ENCODE measurements around the gene PDXDC1. TPM values are rescaled to one million over a fixed set of nuclear protein-coding genes. Genes with fewer than 3 reads are reported as not detected.
"Not testable (repeated sequence)": the region's sequence is repeated elsewhere in the genome, so short reads cannot be mapped to it uniquely, and the experiment has no call there.

Gene PDXDC1
- polyA plus RNA-seq, 6 donors from 2014 or later, result 24.1 to 38.6 (median 31.4) TPM

- DNase-seq, result no peak
- Mint-ChIP-seq H3K9me3 (peaks cover 0 to 13% (median 7%) of the 10 kb centered on the region in 7 donors), H3K27me3 (peaks cover 15 to 22% (median 15%) of the 10 kb centered on the region in 3 donors), H3K4me1 (no peaks in the 10 kb centered on the region), H3K27ac (peak overlapping the region in 1 of 6 donors; percentile 7), H3K36me3 (peaks cover 4 to 9% of the 10 kb centered on the region in 2 donors), H3K4me3 (no peak overlapping the region)
- ATAC-seq (ENCODE audit: low read depth in 2 of 2), result no peak
Observed at GRCh38 chr16:14958970-14959369, 15.9 kb upstream of the PDXDC1 start.

GRCh38 chr16:14961405-14962186 is 13.2 kb upstream of the PDXDC1 start:
- no peak for ATAC-seq (ENCODE audit: low read depth in 2 of 2)
- Mint-ChIP-seq H3K4me3 (peak overlapping the region in 1 of 8 donors; percentile 34), H3K36me3 (peaks cover 4 to 9% of the 10 kb centered on the region in 2 donors), H3K27ac (no peak overlapping the region), H3K9me3 (peaks cover 0 to 13% (median 7%) of the 10 kb centered on the region in 7 donors), H3K4me1 (no peaks in the 10 kb centered on the region), H3K27me3 (peaks cover 15 to 22% (median 22%) of the 10 kb centered on the region in 3 donors)
- DNase-seq, result no peak

DNA sequence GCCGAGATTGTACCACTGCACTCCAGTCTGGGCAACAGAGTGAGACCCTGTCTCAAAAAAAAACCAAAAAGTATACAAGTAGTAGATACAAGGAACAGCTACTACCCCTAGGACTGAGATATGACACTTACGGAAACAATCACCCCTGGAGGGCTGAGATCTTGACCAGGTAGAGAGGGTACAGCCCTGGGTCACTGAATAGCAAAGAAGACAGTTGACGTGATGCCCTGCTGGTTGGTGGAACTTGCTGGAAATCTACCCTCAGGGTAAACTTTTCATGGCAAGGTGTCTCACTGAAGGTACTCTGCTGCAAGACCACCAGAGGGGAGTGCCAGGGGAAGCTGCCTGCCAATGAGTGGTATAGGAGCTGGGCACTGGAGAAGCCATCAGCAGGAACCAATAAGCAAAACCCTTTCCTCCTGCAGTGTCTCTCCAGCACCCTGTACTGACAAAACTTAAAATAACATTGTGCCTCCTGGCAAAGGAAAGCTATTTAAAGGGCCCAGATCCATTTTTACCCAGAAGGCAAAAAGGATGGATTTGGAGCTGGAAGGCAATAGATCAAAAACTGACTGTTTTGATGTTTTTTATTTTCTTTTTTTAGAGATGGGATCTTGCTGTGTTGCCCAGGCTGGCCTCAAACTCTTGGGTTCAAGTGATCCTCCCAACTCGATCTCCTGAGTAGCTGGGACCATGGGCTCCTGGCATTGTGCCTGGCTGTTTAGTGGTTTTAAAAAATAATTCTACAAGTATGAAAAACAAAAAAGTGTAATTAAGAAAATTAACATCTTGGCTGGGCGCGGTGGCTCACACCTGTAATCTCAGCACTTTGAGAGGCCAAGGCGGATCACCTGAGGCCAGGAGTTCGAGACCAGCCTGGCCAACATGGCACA is 11.3 kb upstream of the PDXDC1 start:
- H3K9me3 Mint-ChIP-seq, result peaks cover 0 to 13% (median 7%) of the 10 kb centered on the region in 7 donors
- H3K27me3 Mint-ChIP-seq, result peaks cover 15 to 22% (median 22%) of the 10 kb centered on the region in 3 donors
- H3K4me1 Mint-ChIP-seq, result no peaks in the 10 kb centered on the region
- ATAC-seq (ENCODE audit: low read depth in 2 of 2) (no peak), DNase-seq (no peak)
- no peak overlapping the region for H3K27ac Mint-ChIP-seq
- peaks cover 4 to 9% of the 10 kb centered on the region in 2 donors for H3K36me3 Mint-ChIP-seq
- H3K4me3 Mint-ChIP-seq, result no peak overlapping the region

DNA sequence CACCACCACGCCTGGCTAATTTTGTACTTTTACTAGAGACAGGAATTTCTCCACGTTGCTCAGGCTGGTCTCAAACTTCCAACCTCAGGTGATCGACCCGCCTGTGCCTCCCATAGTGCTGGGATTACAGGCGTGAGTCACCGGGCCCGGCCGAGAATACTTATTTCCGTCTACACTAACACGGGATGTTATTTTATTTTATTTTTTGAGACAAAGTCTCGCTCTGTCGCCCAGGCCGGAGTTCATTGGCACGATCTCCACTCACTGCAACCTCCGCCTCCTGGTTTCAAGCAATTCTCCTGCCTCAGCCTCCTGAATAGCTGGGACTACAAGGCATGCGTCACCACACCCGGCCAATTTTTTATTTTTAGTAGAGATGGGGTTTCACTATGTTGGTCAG is 9.5 kb upstream of the PDXDC1 start:
- Mint-ChIP-seq H3K4me3 (no peak overlapping the region), H3K27me3 (peaks cover 11 to 22% (median 22%) of the 10 kb centered on the region in 3 donors), H3K9me3 (peaks cover 0 to 13% (median 7%) of the 10 kb centered on the region in 7 donors), H3K36me3 (peaks cover 4 to 9% of the 10 kb centered on the region in 2 donors), H3K27ac (no peak overlapping the region), H3K4me1 (no peaks in the 10 kb centered on the region)
- ATAC-seq (ENCODE audit: low read depth in 2 of 2), result no peak
- no peak for DNase-seq

- H3K9me3 Mint-ChIP-seq; DNase-seq; ATAC-seq (ENCODE audit: low read depth in 2 of 2); H3K27me3 Mint-ChIP-seq; H3K4me3 Mint-ChIP-seq; H3K36me3 Mint-ChIP-seq; H3K4me1 Mint-ChIP-seq: not testable (repeated sequence)
- peak overlapping the region in 1 of 6 donors; percentile 34 for H3K27ac Mint-ChIP-seq
Observed at GRCh38 chr16:14969795-14970194, 5.0 kb upstream of the PDXDC1 start.

- H3K9me3 Mint-ChIP-seq; DNase-seq; H3K36me3 Mint-ChIP-seq; ATAC-seq (ENCODE audit: low read depth in 2 of 2); H3K27me3 Mint-ChIP-seq: not testable (repeated sequence)
- Mint-ChIP-seq H3K4me1 (peaks cover 9 to 17% (median 12%) of the 10 kb centered on the region in 3 donors), H3K27ac (peak overlapping the region in 1 of 6 donors; percentile 26), H3K4me3 (peak overlapping the region in 3 of 8 donors; percentile 15 to 52 (median 52))
Observed at GRCh38 chr16:14971621-14972228, 3.1 kb upstream of the PDXDC1 start.

GRCh38 chr16:14973785-14974322 is 972 bp upstream of the PDXDC1 start:
- not testable (repeated sequence) for H3K27me3 Mint-ChIP-seq
- H3K4me3 Mint-ChIP-seq, result peak overlapping the region; percentile 38 to 97 (median 75)

DNA sequence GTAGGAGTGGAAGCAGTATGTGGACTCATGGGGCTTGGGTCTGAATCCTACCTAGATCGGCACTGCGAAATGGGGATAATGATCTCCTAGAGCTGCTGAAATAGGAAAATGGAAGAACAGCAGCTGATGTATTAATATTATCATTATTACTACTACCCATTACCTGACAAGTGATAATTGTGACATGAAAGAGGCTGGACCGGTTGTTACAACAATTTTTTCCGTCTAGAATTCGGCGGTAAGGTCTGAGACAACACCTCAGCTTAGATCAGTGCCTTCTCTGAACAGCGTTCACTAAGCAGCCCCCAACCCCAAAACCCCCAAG is 533 bp upstream of the PDXDC1 start:
- H3K27ac Mint-ChIP-seq, result peak overlapping the region; percentile 90 to 98 (median 96)
- ATAC-seq (ENCODE audit: low read depth in 2 of 2); DNase-seq; H3K9me3 Mint-ChIP-seq; H3K27me3 Mint-ChIP-seq; H3K36me3 Mint-ChIP-seq: not testable (repeated sequence)
- H3K4me1 Mint-ChIP-seq, result peaks cover 13 to 31% (median 25%) of the 10 kb centered on the region in 3 donors
- H3K4me3 Mint-ChIP-seq, result peak overlapping the region; percentile 85 to 97 (median 95)

More at GRCh38 chr16:14973785-14974322, 972 bp upstream of the PDXDC1 start:
- not testable (repeated sequence) for ATAC-seq (ENCODE audit: low read depth in 2 of 2); H3K36me3 Mint-ChIP-seq; H3K9me3 Mint-ChIP-seq; DNase-seq
- H3K4me1 Mint-ChIP-seq, result peaks cover 13 to 27% (median 24%) of the 10 kb centered on the region in 3 donors
- H3K27ac Mint-ChIP-seq, result peak overlapping the region in 2 of 6 donors; percentile 44 to 91

GRCh38 chr16:14975418-14976194 is 780 bp downstream of the PDXDC1 start:
- DNase-seq (peak; percentile 46), ATAC-seq (ENCODE audit: low read depth in 2 of 2) (peak; percentile 27 to 45)
- peaks cover 13 to 39% (median 25%) of the 10 kb centered on the region in 3 donors for H3K4me1 Mint-ChIP-seq
- H3K27ac Mint-ChIP-seq, result peak overlapping the region; percentile 89 to 97 (median 96)
- not testable (repeated sequence) for H3K9me3 Mint-ChIP-seq, H3K27me3 Mint-ChIP-seq, H3K36me3 Mint-ChIP-seq
- H3K4me3 Mint-ChIP-seq, result peak overlapping the region; percentile 85 to 97 (median 93)

DNA sequence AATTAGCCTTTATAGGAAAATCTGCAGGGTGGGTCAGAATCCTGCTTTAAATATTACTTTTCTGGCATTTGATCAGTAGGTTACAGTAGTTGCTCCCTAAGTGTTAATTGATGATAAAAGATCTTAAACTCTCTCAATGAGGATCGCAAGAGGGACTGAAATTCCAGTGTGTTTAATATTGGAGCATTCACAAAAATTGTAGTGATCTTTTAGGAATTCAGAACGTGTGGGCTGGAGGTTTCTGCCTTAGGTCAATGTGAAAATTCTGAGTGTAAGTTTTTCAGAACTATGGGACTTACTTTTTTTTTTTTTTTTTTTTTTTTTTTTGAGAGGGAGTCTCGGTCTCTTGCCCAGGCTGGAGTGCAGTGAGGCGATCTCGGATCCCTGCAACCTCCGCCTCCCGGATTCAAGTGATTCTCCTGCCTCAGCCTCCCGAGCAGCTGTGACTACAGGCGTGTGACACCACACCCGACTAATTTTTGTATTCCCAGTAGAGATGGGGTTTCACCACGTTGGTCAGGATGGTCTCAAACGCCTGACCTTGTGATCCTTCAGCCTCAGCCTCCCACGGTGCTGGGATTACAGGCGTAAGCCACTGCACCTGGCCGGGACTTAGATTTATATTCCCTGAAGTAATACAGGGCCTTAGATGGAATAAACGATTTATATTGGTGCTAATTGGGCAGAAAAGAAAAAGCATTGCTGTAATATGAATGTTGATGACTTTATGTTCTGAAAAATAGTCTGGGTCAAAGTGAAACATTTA is 2.3 kb downstream of the PDXDC1 start:
- Mint-ChIP-seq H3K4me1 (peaks cover 16 to 48% (median 33%) of the 10 kb centered on the region in 3 donors), H3K27ac (peak overlapping the region in 4 of 6 donors; percentile 47 to 91 (median 79))
- not testable (repeated sequence) for ATAC-seq (ENCODE audit: low read depth in 2 of 2)

DNA sequence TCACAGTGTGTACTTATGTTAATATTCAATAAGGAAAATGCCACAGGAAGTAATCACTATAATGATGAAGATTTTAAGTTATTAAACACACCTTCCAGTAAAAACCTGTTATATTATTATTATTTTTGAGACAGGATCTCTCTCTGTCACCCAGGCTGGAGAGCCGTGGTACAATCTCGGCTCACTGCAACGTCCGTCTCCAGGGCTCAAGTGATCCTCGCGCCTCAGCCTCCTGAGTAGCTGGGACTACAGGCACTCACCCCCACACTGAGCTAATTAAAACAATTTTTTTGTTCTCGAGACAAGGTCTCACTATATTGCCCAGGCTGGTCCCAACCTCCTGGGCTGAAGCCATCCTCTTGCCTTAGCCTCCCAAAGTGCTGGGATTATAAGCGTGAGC is 3.5 kb downstream of the PDXDC1 start:
- ATAC-seq (ENCODE audit: low read depth in 2 of 2); H3K36me3 Mint-ChIP-seq; H3K9me3 Mint-ChIP-seq; DNase-seq; H3K27me3 Mint-ChIP-seq: not testable (repeated sequence)
- Mint-ChIP-seq H3K4me1 (peaks cover 18 to 55% (median 36%) of the 10 kb centered on the region in 3 donors), H3K27ac (peak overlapping the region in 3 of 6 donors; percentile 20 to 44 (median 34)), H3K4me3 (peak overlapping the region in 1 of 8 donors; percentile 31)

More for the DNA sequence above, 2.3 kb downstream of the PDXDC1 start:
- DNase-seq, H3K9me3 Mint-ChIP-seq, H3K36me3 Mint-ChIP-seq, H3K27me3 Mint-ChIP-seq: not testable (repeated sequence)
- peak overlapping the region in 6 of 8 donors; percentile 5 to 97 (median 92) for H3K4me3 Mint-ChIP-seq

DNA sequence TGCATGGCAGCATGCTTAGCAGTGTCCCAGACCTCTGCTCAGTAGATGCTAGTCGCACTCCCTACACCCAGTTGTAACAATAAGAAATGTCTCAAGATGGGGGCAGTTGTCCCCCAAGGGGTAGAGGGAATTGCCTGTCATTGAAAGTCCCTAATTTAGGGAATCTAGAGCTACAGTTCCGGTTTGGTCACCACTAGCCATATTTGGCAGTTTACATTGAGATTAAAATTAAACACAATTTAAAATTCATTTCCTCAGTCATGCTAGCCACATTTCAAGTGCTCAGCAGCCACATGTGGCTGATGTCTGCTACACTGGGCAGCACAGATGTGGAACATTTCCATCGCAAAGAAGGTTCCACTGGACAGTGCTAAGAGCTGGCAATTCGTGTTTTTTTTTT is 4.1 kb downstream of the PDXDC1 start:
- ATAC-seq (ENCODE audit: low read depth in 2 of 2); DNase-seq; H3K9me3 Mint-ChIP-seq; H3K36me3 Mint-ChIP-seq; H3K27me3 Mint-ChIP-seq: not testable (repeated sequence)
- Mint-ChIP-seq H3K4me3 (peak overlapping the region in 1 of 8 donors; percentile 31), H3K27ac (peak overlapping the region in 1 of 6 donors; percentile 49), H3K4me1 (peaks cover 18 to 56% (median 36%) of the 10 kb centered on the region in 3 donors)

Measured in naive B cell (primary cell).